Measurements from ENCODE around the gene TPST2.

Gene TPST2

DNA sequence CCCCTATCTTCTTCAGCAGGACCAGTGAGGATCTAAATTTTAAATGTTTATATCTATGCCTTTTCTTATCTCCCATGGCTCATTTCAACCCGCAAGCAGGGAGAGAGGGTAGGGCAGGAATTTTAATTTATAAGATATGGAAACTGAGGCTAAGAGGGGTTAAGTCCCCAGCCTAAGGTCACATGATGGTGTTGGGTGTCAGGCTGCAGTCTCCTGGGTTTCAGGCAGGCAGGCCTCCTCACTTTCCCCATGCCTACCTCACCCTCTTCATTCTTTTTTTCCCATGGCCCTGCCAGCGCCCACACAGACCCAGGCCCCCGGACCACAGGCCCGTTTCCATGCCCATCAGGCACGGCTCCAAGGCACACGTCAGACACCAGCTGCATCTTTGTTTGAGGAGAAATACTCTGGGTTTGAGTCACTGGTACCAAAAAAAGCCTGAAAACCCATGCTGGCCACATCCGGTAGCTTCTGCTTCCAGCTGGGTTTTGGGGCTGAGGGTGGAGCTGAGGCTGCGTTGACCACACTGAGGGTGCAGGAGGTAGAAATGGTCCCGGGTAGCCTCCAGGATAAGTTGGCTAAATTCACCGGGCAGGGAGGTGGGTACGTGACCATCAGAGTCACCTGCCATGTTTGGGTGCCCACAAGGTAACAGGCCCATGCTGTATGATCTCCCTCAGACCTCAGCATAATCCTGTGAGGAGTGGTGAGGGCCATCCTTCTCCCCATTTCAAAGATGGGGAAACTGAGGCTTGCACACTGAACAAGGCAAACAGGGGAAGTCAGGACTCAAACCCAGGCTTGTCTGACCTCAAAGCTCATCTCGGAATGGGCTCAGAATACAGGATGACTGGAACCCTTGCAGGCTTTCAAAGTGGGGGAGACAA is 20.4 kb upstream of the TPST2 start:
- peak; percentile 78 for DNase-seq (ENCODE audit: low spot score)

DNA sequence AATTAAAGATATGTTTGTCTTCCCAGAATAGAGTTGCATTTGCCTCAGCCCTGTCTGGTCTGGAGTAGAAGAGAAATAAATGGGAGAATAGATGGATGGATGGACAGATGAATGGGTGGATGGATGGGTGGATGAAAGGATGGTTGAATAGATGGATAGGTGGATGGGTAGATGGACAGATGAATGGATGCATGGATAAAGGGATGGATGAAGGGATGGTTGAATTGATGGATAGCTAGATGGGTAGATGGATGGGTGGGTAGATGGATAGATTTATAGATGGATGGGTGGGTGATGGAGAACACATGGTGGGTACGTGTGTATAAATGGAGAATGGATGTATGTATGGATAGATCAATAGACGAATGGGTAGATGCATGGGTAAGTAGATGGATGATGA is 19.4 kb upstream of the TPST2 start:
- no peak for DNase-seq (ENCODE audit: low spot score)

DNA sequence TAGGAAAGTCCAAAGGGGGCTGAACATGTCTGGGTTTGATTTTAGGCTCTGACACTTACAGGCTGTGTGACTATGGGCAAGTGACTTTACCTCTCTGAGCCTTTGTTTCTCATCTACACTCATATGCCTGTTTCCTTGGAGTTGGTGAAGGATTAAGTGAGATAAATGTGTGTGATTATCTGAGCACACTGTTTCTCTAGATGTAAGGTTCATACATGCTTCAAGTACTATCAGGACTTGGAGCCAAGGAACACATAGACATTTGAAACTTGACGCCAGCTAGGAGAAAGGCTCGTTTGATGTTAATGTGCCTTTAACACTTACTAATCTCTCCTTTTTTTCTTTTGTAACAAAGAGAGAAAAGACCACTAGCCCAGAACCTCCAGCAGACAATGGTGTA is 18.2 kb upstream of the TPST2 start:
- DNase-seq (ENCODE audit: low spot score), result no peak

DNA sequence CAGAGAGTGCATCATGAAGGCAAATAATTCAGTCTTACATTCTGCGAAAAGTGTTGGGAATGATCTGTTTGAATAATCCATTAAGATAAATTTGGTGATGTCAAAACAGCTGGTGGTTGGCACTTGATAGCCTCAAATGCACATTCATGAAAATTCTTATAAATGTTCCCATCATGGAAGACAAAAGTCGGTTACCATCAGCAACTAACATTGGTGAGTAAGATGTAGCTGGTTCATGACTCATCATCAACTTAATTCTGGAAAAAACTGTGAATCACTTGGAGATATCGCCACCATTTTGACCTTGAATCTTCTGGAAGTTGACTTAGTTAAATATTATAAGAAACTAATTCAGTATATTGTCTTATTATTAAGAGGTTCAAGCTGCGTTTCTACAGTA is 16.7 kb upstream of the TPST2 start:
- peak; percentile 75 for DNase-seq (ENCODE audit: low spot score)

DNA sequence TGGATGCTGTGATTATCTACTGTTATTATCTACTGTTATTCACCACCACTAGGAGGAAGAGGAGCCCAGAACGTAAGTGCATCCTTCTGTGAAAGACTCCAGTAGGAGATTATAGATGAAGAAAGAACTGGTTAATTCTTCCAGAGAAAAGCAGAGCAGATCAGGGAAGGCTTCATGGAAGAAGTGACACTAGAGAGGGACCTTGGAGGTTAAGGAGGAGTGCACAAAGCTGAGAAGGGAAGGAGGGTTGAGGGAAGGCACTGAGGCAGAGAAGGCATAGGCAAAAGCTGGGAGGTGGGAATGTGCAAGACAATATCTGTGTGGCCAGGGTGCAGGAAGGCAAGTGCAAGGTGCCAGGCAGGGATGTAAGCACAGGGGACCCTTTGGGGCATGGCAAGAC is 14.4 kb upstream of the TPST2 start:
- no peak for DNase-seq (ENCODE audit: low spot score)

DNA sequence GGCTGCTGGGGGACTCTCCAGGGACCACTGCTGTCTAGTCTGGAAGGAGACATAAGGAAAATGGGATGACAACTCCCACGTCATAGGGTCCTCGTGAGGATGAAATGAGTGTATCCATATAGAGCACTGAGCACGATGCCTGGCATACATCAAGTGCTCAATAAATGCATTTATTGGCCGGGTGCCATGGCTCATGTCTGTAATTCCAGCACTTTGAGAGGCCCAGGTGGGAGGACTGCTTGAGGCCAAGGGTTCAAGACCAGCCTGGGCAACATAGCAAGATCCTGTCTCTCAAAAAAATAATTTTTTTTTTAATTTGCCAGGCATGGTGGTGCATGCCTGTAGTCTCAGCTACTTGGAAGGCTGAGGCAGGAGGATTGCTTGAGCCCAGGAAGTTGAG is 12.2 kb upstream of the TPST2 start:
- no peak for DNase-seq (ENCODE audit: low spot score)

DNA sequence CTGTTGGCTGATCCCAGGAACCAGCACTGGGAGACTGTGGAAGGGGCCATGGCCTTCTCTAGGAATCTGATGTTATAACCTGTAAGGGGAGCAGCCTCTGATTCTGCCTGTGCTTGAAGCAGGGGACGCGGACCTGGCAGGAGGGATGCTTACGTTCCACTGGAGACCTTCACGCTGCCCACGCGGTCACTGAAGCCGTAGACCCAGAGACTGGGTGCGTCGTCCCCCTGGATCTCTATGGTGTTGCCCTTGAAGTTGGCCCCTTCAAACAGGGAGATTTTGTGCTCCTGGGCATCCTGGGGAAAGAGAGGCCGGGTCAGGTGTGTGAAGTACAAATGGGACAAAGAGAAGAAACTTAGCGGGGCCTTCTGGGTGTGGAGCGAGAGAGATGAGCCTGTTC is 11.8 kb upstream of the TPST2 start:
- DNase-seq (ENCODE audit: low spot score), result no peak

DNA sequence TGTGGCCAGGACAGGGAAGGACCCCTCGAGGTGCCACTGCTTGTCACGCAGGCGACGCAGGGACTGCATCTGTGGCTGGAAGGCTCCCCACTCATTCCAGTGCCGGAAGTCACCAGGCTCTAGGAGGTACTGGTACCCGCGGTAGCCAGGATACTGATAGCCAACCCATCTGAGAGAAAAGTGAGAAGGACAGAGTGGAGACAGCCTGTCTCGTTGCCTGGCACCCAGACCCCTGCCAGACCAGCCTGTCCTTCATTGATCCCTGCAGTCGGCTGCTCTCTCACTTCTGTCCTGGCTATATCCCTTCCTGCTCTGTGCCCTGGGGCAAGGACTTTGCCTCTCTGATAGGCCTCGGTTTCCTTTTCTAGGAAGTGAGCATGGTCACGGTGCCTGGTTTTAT is 9.6 kb upstream of the TPST2 start:
- DNase-seq (ENCODE audit: low spot score), result no peak

DNA sequence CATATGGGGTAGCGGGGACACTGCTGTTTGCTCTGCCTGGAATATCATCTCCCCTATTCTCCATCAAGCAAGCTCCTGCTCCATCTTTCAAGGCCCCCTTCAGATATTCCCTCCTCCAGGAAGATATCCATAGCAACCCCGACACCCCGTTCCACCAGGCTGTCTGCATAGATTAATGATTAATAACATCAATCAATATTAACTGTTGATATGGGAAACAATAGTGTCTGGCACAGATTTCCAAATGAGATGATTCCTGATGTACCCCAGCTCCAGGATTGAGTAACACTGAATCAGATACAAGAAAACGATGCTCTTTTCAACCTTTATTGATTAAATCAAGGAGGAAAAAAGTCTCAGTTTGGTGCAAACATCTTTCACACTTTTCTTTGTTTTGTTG is 7.5 kb upstream of the TPST2 start:
- DNase-seq (ENCODE audit: low spot score), result no peak

DNA sequence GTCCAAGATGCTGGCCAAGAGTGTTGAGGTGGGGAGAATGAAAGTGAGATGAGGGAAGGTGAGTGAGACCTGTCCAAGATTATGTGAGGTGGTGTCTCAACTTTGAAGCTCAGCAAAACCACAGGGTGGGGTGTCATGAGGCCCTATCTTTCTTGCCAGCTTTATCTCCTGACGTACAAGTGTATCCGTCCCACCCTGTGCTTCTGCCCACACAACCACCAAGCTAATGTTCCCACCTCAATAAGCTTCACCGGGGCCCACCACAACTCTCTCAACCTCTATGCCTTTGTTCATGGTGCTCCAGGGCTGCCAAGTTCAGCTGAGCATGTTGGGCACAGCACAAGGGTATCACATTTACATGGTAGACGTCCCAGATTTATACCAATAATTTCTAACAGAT is 7.1 kb upstream of the TPST2 start:
- no peak for DNase-seq (ENCODE audit: low spot score)

DNA sequence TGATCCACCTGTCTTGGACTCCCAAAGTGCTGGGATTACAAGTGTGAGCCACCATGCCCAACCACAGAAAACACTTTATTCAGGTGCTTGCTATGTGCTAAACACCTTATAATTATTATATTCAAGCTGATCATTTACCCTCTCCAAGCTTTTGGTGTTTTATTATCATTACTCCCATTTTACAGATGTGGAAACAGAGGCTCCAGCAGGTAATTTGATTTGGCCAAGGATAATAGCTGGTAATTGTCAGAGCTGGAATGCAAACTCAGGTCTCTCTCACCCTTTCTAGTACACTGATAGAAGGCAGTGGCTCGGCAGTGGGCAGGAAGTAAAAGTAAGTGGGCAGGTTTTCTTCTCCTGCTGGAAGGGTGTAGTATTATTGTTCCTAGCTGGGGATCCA is 3.8 kb upstream of the TPST2 start:
- no peak for DNase-seq (ENCODE audit: low spot score)

DNA sequence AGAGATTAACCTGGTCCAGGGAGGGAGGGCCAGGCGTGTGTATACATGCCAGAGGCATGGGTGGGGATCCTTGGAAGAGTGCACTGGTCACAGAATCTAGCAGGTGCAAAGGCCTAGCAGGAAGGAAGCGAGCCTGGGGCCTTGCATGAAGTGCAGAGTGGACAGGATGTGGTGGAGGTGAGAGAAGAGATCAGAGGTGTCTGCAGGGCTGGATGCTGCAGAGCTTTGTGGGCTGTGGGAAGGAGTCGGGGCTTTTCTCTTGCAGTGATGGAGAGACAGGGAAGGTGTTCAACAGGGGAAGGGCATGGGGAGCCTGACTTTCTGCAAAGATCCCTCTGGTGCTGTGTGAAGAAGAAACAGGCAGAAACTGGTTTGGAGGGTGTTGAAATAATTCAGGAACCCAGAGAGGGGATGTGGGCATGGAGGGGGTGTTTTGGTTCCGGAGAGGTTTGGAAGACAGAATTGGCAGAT is 2.5 kb upstream of the TPST2 start:
- no peak for DNase-seq (ENCODE audit: low spot score)

DNA sequence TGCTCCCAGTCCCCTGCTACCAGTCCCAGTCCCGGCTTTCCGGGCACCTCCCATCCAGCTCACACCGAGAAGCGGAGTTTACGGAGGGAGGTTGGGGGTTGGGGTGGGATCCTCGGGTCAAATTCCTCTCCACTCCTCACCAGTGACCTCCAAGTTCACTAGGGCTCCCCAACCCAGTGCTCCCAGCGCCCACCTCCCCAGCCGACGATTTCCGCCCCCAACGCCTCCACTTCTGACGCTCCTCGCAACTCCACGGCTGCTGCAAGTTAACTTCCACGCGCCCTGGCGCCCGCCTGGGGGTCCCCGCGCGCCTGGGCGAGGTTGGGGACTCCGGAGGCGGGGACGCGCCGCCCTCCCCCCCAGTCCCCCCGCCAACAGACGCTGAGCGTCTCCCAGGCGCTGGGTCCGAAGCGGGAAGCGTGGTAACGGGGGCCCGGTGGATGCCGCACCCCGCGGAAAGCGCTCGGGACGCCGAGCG is 526 bp downstream of the TPST2 start:
- DNase-seq (ENCODE audit: low spot score), result peak; percentile 57

DNA sequence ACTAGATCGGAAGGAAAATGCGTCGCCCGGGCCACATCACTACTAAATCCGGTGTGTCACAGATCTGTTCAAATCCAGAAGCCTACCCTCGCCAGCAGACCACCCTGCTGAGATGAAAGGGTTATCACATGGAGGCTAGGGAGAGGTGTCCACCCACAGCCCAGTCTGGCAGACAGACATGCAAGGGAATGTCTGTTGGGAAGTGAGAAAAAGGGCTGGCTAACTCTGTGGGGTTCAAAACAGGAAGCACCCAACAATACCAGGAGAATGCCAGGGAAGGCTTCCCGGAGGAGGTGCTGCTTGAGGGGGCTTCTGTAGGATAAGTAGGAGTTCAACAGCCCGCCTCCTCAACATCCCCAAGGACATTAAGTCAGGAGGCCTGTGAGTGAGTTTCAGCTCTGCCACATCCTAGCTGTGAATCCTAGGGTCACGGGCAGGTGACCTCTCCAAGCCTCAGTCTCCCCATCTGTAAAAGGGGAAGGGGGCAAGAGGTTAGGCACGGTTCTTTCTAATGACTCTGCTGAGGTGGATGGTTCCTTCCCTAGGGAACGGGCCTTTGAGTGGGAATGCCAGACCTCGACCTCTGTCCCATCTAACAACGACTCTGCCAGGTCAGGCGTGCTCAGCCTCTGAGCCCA is 1.1 kb downstream of the TPST2 start:
- DNase-seq (ENCODE audit: low spot score), result no peak

DNA sequence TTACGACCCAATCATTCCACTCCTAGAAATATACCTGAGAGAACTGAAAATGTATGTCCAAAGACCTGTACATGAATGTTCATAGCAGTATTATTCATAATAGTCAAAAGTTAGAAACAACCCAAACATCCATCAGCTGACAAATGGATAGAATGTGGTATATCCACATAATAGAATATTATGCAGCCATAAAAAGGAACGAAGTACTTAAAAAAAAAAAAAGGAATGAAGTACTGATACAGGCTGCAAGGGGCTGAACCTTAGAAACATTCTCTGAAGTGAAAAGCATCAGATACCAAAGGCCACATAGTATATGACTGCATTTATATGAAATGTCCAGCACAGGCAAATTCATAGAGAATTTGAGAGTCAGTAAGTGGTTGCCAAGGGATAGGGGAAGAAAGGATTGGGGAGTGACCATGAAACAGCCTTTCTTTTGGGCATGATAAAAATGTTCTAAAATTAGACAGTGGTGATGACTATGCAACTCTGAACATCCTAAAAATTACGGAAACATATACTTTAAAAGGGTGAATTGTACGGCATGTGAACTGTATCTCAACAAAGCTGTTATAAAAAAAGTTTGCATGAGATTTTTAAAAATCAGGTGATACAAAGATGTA is 1.8 kb downstream of the TPST2 start:
- DNase-seq (ENCODE audit: low spot score), result no peak

DNA sequence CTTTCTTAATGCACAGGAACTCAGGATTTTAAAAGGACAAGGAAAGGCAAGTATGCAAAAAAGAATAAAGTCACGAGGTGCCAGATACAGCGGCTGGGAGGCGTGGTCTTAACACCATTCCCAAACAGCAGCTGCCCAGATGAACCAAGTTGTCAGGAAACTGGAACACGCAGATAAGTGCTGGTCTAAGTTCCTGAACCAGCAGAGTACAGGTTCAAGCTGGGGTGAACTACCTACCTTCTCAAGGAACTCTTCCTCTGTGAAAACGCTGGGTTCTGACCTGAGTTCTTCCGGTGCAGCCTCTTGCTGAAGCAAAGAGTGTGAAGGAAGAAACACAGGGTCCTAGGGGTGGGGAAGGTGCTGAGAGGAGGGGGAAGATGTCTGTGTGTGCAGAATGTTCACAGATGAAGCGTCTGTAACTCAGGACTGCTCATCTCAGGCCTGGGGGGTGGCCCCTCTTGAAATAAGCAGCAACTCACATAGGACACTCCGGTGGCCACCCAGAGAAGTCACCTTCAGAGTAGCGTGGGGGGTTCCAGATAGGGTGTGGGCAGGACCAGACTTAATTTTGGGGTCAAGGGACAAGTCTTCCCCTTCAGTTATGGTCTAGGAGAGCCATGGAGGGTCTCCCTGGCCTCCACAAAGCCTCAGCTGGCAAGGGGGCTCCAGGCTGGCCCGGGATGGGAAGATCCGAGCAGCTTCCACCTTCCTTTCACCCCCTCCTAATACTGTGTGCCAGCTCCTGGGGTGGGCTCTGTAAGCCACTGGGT is 3.2 kb downstream of the TPST2 start:
- DNase-seq (ENCODE audit: low spot score), result no peak

DNA sequence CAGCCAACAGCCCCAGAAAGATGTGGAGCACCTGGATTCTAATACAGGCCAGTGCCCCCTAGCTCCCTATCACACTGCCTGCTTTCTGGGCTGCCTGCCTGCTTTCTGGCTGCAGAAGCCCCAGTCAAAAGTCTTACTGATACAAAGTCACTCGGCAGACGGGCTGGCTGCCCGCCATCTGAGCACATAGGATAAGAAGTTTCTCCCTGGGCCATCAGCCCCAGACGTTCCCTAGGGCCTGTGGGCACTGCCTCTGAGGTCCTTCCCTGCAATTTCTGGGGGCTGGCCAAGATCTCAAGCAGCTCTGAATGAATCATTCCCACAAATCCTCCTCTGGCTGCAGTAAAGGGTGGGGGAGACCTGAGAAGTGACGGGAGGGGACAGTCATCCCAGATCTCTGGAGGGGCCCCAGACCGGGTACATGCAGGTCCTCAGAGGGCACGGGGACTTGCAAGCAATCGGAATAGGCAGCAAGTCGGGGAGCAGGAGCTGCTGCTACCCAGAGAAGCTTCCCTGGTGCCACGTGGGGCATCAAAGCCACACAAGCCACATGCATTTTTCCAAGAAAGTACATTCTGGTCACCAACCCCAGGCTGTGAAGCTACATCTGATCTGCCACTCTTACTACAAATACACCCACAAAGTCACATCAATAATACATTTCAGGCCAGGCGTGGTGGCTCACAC is 4.7 kb downstream of the TPST2 start:
- DNase-seq (ENCODE audit: low spot score), result peak; percentile 32

DNA sequence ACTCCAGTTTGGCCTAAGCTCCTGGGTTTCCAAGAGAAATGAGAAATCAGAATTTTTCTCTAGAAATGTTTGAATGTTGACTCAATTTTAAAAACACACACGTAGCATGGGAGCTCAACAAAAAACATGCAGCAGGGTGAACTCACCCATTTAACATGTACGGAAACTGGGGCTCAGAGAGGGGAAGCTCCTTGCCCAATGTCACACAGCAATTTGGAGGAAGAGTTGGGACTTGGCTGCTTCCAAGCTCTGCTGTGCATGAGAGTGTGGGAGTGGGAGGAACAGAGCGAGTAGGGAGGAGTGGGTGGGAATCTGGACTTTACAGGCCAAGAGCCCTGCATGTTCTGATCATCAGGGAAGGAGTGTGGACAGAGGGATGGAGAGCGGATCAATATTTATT is 5.9 kb downstream of the TPST2 start:
- no peak for DNase-seq (ENCODE audit: low spot score)

DNA sequence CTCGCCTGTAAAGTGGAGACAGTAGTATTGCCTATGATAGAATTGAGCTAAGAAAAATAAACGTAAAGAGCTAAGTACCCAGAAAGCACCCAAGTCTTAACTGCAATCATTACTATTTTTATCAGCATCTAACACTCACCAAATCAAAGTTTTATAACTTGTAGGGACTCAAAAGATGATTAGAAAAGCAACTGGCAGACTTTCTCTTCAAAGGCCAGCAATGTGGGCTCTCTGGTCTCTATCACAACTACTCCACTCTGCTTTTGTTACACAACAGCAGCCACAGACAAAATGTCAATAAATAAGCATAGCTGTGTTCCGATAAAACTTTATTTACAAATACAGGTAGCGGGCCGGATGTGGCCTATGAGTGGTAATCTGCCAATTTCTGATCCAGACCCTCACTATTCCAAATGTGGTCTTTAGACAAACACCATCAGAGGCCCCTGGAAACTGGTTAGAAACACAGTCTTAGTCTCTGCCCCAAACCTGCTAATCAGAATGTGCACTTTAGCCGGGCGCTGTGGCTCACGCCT is 8.2 kb downstream of the TPST2 start:
- no peak for DNase-seq (ENCODE audit: low spot score)

DNA sequence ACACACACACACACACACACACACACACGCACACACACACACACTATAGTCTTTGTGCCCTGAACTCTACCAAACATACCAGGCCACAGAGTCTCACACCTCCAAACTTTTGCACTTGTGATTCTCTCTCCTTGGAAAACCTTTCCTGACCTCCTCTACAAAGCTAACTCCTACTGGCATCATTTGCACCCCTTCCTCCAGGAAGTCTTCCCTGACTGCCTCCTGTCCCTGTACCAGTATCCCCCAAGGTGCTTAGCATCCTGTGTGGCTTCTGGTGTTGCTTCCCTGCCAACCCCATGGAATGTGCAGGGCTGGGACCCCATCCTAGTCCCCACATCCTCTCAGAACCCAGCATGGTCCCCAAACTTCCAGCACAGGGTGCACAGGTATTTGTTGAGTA is 8.9 kb downstream of the TPST2 start:
- no peak for DNase-seq (ENCODE audit: low spot score)

DNA sequence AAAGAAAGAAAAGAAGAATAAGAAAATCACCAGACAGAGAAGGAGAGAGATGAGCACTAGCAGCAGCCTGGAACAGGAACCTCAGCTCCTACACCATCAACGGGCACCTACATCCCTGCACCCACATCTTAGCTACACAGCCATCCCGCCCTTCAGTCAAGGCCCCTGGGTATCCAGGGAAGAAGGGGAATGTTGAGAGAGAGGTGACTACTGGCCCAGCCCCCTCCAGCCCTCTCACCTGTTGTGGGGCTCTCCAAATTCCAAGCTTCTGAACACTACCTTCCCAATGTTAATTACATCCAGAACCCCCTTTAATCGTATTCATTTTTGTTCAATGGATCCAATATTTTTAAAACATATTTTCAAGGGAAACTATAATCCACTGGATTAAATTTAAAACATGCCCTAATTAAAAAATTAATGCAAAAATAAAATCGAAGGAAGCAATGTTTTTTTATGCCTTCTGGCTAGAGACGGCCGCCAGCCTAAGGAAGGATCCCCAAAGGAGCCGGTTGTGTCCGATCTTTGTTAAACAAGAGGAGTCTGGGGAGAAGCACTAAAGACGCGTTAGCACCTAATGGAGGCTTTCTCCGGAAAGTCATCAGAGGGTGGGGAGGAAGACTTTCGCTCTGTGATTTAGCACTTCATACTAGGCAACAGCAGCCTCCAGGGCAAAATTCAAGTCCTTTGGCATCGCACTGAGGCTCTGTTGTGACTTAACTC is 9.5 kb downstream of the TPST2 start:
- no peak for DNase-seq (ENCODE audit: low spot score)
